ENCODE measurements around the gene FAM227A.

FAM227A gene

GRCh38 chr22:38531251-38531938, 124.8 kb downstream of the FAM227A start:
- no peak for DNase-seq
